GM23338 (cell line): ENCODE data around the gene JDP2. TPM values are rescaled to one million over a fixed set of nuclear protein-coding genes. Genes with fewer than 3 reads are reported as not detected.

Source experiments
- ATAC-seq: fragments of 200-7000 bp; cut with Tn5 transposase; 3 replicates; pipeline ENCODE4 v1.9.1; 2020
- DNase-seq: peaks from one replicate; pipeline ENCODE4 v3.0.0-alpha.2; 2015; ENCODE audit warnings: low spot score
- H2AFZ ChIP-seq: fragments of 200-600 bp; sonication (generic); 2 replicates; pipeline ENCODE4 v1.8.0; 2016; ENCODE audit warnings: antibody characterized with exemption, mild to moderate bottlenecking, moderate library complexity
- H3F3A ChIP-seq: fragments of 200-600 bp; sonication (generic); replicated peaks from 2 replicates; pipeline ENCODE4 v1.8.0; 2017; ENCODE audit warnings: antibody characterized with exemption, mixed run types, low read depth
- H3K27ac ChIP-seq: fragments of 200-600 bp; sonication (generic); 2 replicates; pipeline ENCODE4 v1.6.1; 2016; ENCODE audit warnings: low read depth
- H3K27me3 ChIP-seq: fragments of 200-600 bp; sonication (generic); 2 replicates; pipeline ENCODE4 v1.8.0; 2016; ENCODE audit warnings: mild to moderate bottlenecking, mixed run types, moderate library complexity; ENCODE audit not compliant: insufficient read depth
- H3K36me3 ChIP-seq: fragments of 200-600 bp; sonication (generic); 2 replicates; pipeline ENCODE4 v1.8.0; 2016; ENCODE audit warnings: mild to moderate bottlenecking; ENCODE audit not compliant: insufficient read depth
- H3K4me1 ChIP-seq: fragments of 200-600 bp; sonication (generic); 2 replicates; pipeline ENCODE4 v1.8.0; 2016; ENCODE audit warnings: mild to moderate bottlenecking, moderate library complexity; ENCODE audit not compliant: insufficient read depth
- H3K4me2 ChIP-seq: fragments of 200-600 bp; sonication (generic); 2 replicates; pipeline ENCODE4 v1.7.1; 2017; ENCODE audit warnings: mixed run types
- H3K4me3 ChIP-seq: fragments of 200-600 bp; sonication (generic); 2 replicates; pipeline ENCODE4 v1.6.1; 2016; ENCODE audit warnings: mixed run types
- H3K79me2 ChIP-seq: fragments of 200-600 bp; sonication (generic); replicated peaks from 2 replicates; pipeline ENCODE4 v1.8.0; 2017; ENCODE audit warnings: mild to moderate bottlenecking; ENCODE audit not compliant: insufficient read depth
- H3K9me2 ChIP-seq: fragments of 200-600 bp; sonication (generic); 2 replicates; pipeline ENCODE4 v1.8.0; 2017; ENCODE audit not compliant: insufficient read depth
- H4K20me1 ChIP-seq: fragments of 200-600 bp; sonication (generic); replicated peaks from 2 replicates; pipeline ENCODE4 v1.8.0; 2017; ENCODE audit warnings: mild to moderate bottlenecking; ENCODE audit not compliant: insufficient read depth
- H3K27ac Mint-ChIP-seq: 2 replicates; pipeline ENCODE4 v1.8.0; 2020; ENCODE audit warnings: inconsistent platforms, mild to moderate bottlenecking, moderate library complexity, mixed read lengths
- H3K27me3 Mint-ChIP-seq: 3 replicates; pipeline ENCODE4 v1.8.0; 2022; ENCODE audit warnings: low read depth, mild to moderate bottlenecking, moderate library complexity, mixed read lengths, inconsistent platforms; ENCODE audit not compliant: insufficient read depth, poor library complexity
- H3K36me3 Mint-ChIP-seq: 3 replicates; pipeline ENCODE4 v1.8.0; 2021; ENCODE audit warnings: low read depth, mild to moderate bottlenecking, inconsistent platforms, moderate library complexity, mixed read lengths
- H3K4me1 Mint-ChIP-seq: 3 replicates; pipeline ENCODE4 v1.8.0; 2020; ENCODE audit warnings: mild to moderate bottlenecking, inconsistent platforms, mixed read lengths
- H3K4me3 Mint-ChIP-seq: 3 replicates; pipeline ENCODE4 v1.8.0; 2021; ENCODE audit warnings: moderate library complexity, mild to moderate bottlenecking, inconsistent platforms, mixed read lengths
- H3K9me3 Mint-ChIP-seq: 3 replicates; pipeline ENCODE4 v1.8.0; 2020; ENCODE audit warnings: moderate library complexity, mild to moderate bottlenecking, inconsistent platforms, mixed read lengths
- CREB1 ChIP-seq: fragments of 250-450 bp; sonication (Bioruptor Pico); IDR thresholded peaks from 2 replicates; pipeline ENCODE4 v1.5.0; 2020; ENCODE audit warnings: low read depth, mild to moderate bottlenecking, moderate library complexity
- ETS1 ChIP-seq: IDR thresholded peaks from 2 replicates; pipeline ENCODE4 v1.6.1; 2016; ENCODE audit warnings: antibody characterized with exemption
- EZH2phosphoT487 ChIP-seq: fragments of 200-600 bp; sonication (generic); IDR thresholded peaks from one replicate; pipeline ENCODE4 v1.8.1; 2018; ENCODE audit warnings: antibody characterized with exemption; ENCODE audit not compliant: unreplicated experiment
- JUNB ChIP-seq: IDR thresholded peaks from one replicate; pipeline ENCODE4 v1.6.1; 2016; ENCODE audit warnings: antibody characterized with exemption; ENCODE audit not compliant: unreplicated experiment
- NANOG ChIP-seq: IDR thresholded peaks from 2 replicates; pipeline ENCODE4 v1.6.1; 2016; ENCODE audit warnings: antibody characterized with exemption, borderline replicate concordance
- POLR2AphosphoS5 ChIP-seq: IDR thresholded peaks from 2 replicates; pipeline ENCODE4 v1.6.1; 2016; ENCODE audit warnings: antibody characterized with exemption, low read depth
- ZNF114 ChIP-seq: fragments of 250-450 bp; sonication (Bioruptor Pico); IDR thresholded peaks from 2 replicates; pipeline ENCODE4 v1.5.0; 2020; ENCODE audit warnings: mild to moderate bottlenecking, moderate library complexity
- ZNF331 ChIP-seq: fragments of 250-450 bp; sonication (Bioruptor Pico); IDR thresholded peaks from 2 replicates; pipeline ENCODE4 v1.5.0; 2020; ENCODE audit warnings: low read depth, mild to moderate bottlenecking, moderate library complexity
- ZNF462 ChIP-seq: fragments of 250-450 bp; sonication (Bioruptor Pico); IDR thresholded peaks from 2 replicates; pipeline ENCODE4 v1.5.0; 2020; ENCODE audit warnings: mild to moderate bottlenecking, moderate library complexity
- polyA plus RNA-seq: library from polyadenylated mRNA; unstranded; fragments of >200 nt; fragmentation: Nextera tagmentation; extraction: Ambion mirVana; gene quantifications from 2 replicates; pipeline ENCODE4 v1.2.1, GENCODE V29; 2016
- total RNA-seq: library from RNA; depleted of rRNA; stranded (reverse); fragments of >200 nt; shearing (Covaris generic); gene quantifications from 2 replicates; pipeline ENCODE4 v1.2.3, GENCODE V29; 2014

The JDP2 gene
- total and polyA plus RNA-seq, 2 experiments from 2014 or later = 12.5 to 38.9 TPM

- TF ChIP-seq ZNF462 (CRISPR knock-in tag) (no peak), POLR2AphosphoS5 (no peak)
These were observed 39.9 kb downstream of the JDP2 start (continued) for GRCh38 chr14:75467763-75468162.

GRCh38 chr14:75469164-75469563 is 41.3 kb downstream of the JDP2 start:
- H3K9me2 ChIP-seq = no peaks in the 10 kb centered on the region
- ATAC-seq = no peak
- no peak overlapping the region for H3K4me3 Mint-ChIP-seq
- H3F3A ChIP-seq = no peaks in the 10 kb centered on the region
- H2AFZ ChIP-seq = no peak overlapping the region
- peaks cover 40% of the 10 kb centered on the region for H3K36me3 Mint-ChIP-seq
- H3K27me3 Mint-ChIP-seq = peaks cover 2% of the 10 kb centered on the region
- H3K27ac Mint-ChIP-seq = peak overlapping the region; percentile 51; the same call in 1 of the 2 replicates
- no peak overlapping the region for H3K27ac ChIP-seq
- H3K79me2 ChIP-seq = no peaks in the 10 kb centered on the region
- no peak for DNase-seq
- H3K9me3 Mint-ChIP-seq = no peaks in the 10 kb centered on the region
- H3K4me3 ChIP-seq = no peak overlapping the region
- H3K36me3 ChIP-seq = no peaks in the 10 kb centered on the region
- H3K27me3 ChIP-seq = no peaks in the 10 kb centered on the region
- H3K4me1 Mint-ChIP-seq = peaks cover 5% of the 10 kb centered on the region; the same call in 2 of the 3 replicates
- H3K4me2 ChIP-seq = no peak overlapping the region
- H4K20me1 ChIP-seq = peaks cover 4% of the 10 kb centered on the region; the same call in 1 of the 2 replicates
- H3K4me1 ChIP-seq = no peaks in the 10 kb centered on the region
- TF ChIP-seq CREB1 (CRISPR knock-in tag) = no peak
- TF ChIP-seq ZNF114 (CRISPR knock-in tag) = no peak
- TF ChIP-seq ZNF331 (CRISPR knock-in tag) = no peak
- TF ChIP-seq JUNB = no peak
- no peak for TF ChIP-seq EZH2phosphoT487
- no peak for TF ChIP-seq NANOG
- TF ChIP-seq ETS1 = no peak
- no peak for TF ChIP-seq ZNF462 (CRISPR knock-in tag)
